ENCODE results near the gene LEF1.

Gene LEF1

GRCh38 chr4:108149588-108150380 lies 18.9 kb downstream of the LEF1 start:
- no peak for DNase-seq (ENCODE audit: low read depth in 2 of 2)

- DNase-seq (ENCODE audit: low read depth in 2 of 2), result no peak
These were observed 20.4 kb downstream of the LEF1 start for GRCh38 chr4:108148316-108148715.

GRCh38 chr4:108146819-108147218 lies 21.9 kb downstream of the LEF1 start:
- no peak for DNase-seq (ENCODE audit: low read depth in 2 of 2)

GRCh38 chr4:108146336-108146735 lies 22.4 kb downstream of the LEF1 start:
- DNase-seq (ENCODE audit: low read depth in 2 of 2), result no peak

GRCh38 chr4:108144451-108144850 lies 24.3 kb downstream of the LEF1 start:
- DNase-seq (ENCODE audit: low read depth in 2 of 2), result no peak

GRCh38 chr4:108143515-108143914 lies 25.2 kb downstream of the LEF1 start:
- no peak for DNase-seq (ENCODE audit: low read depth in 2 of 2)

DNA sequence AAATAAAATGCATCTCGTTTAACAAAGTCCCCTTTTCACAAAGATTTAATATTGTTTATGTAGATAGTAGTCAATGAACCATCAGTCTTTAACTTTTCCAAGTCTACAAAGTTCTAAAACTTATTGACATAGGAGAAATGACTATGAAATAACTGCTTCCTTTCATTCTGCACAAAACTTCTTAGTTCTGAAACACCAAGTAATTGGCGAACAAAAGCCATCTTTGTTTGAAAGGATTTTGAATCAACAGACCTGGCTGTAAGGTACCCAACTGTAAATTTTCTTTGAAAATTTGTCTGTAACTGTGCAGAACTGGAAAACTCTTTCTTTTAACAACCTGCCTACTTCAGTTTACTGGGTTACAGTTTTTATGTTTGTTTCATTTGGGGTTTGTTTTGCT lies 25.9 kb downstream of the LEF1 start:
- DNase-seq (ENCODE audit: low read depth in 2 of 2), result no peak

DNA sequence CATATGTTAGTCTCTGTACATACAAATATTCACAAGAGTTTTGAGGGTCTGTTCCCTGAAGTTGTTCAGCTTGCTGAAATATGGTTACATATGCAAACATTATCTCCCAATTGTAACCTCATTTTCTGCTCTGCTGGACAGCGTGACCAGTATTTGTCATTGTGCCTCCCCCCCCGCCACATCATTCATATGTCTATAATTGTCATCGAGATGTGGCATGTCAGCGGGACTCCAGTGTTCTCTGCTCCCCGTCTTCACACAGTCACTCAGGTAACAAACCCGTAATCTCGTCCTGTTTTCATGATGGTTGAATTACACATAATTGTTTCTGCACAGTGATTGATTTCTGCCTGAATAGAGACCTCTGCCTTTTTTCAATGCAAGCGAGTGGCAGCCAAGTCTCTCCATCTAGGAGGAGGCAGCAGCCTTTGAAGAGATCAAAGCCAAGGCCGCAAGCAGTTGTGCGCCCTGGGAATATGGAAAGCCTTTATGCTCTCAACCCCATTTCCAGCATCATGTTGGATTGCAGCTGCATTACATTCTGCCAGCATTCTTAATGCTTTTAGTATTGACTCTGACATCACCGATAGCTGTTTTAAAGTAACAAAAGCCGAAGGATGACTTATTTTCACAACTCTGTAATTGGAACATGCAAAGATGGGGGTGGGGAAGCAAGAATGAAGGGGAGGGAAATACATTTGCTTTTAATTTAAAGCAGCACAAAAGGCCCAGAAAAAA lies 27.4 kb downstream of the LEF1 start:
- no peak for DNase-seq (ENCODE audit: low read depth in 2 of 2)

GRCh38 chr4:108140328-108140727 lies 28.4 kb downstream of the LEF1 start:
- DNase-seq (ENCODE audit: low read depth in 2 of 2), result no peak

- DNase-seq (ENCODE audit: low read depth in 2 of 2), result no peak
These were observed 29.6 kb downstream of the LEF1 start for GRCh38 chr4:108139089-108139488.

DNA sequence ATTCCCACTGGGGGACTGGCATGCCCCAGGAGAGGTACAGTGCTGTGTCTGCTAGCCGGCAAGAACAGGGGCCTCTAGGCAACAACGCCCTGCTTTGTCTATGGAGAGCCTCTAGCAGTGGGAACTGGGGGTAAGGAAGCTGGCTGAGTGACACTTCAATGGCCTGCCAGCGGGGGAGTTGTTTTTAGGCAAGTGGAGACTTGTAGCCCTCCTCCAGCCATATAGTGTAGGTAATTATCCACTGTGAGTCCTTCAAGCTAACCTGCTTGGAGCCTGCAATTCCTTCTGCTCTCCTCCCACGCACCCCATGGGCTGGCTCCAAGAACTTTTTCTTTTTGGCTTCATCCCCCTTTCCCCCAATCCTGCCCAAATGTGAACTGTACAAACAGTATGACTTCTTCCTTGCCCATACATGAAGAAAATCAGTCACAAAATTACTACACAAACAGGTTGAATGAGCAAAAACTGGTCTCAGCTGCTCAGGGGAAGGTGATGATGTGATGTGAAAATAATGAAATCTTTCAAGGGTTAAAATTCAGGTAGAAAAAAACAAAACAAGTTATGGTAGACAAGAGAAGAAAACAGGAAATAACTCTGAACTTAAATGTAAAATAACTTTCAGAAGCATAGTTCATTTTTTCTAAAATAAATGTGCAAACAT lies 33.1 kb downstream of the LEF1 start:
- DNase-seq (ENCODE audit: low read depth in 2 of 2), result no peak

- DNase-seq (ENCODE audit: low read depth in 2 of 2), result no peak
These were observed 37.8 kb downstream of the LEF1 start for GRCh38 chr4:108130955-108131354.

DNA sequence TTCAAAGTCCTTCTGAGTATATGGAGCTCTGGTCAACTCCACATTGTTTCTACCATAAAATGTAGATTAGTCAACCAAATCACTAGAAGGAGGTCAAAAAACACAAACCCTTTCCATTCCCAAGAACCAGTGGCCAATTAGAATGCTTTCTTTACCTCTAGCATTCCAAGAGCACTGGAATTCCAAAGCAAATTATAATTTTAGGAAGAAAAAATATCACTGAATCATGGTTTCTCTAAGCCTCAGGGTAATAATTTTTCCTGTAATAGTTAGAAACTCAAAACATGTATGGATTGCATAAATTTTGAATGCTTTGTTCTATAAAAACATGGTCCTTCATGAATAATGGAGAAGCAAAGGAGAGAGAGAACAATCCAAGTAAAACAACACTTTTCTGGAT lies 39.5 kb downstream of the LEF1 start:
- DNase-seq (ENCODE audit: low read depth in 2 of 2), result no peak

DNA sequence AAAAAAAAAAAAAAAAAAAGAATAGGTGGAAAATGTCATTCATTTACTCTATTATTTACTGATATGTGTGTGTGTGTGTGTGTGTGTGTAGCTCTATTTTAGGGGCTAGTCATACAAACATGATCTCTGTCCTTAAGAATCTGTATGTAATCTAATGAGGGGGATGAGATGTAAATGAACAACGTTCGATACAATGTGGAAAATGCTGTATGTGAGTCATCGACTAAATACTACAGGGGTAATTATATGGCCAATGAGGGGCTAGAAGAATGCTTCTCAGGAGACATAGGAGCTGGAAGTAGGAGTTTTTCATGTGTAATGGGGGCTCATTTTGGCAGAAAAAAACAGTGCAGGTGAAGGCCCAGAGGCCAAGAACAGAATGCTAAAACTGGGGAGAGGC lies 41.9 kb downstream of the LEF1 start:
- no peak for DNase-seq (ENCODE audit: low read depth in 2 of 2)

- DNase-seq (ENCODE audit: low read depth in 2 of 2), result no peak
These were observed 47.9 kb downstream of the LEF1 start for GRCh38 chr4:108120789-108121188.

DNA sequence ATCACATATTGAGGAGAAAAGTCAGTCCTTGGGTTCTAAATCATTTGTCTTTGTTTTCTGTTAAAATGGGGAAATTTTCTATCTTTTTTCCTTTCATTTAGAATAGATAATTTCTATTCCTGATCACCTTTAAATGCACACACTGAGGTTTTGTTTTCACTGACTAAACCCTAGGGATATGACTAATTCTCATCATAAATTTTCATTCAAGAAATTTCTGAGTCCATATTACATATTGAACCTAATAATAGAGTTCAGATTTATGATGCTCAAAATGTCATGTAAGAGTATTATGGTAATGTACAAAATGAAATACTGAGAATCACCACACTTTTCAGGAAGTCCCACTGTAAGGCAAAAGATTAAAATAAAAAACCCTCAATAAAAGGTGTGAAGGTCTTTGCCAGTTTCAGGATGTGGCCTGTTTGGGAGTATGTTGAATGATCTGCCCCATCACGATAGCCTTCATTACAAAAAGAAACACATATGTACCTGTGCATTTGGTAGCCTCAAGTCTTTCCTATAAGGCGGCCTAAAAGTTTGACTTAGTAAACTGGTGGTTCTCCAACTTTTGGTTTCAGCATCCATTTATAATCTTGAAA lies 49.4 kb downstream of the LEF1 start:
- DNase-seq (ENCODE audit: low read depth in 2 of 2), result no peak

- DNase-seq (ENCODE audit: low read depth in 2 of 2), result no peak
These were observed 50.2 kb downstream of the LEF1 start for GRCh38 chr4:108118505-108118904.

- no peak for DNase-seq (ENCODE audit: low read depth in 2 of 2)
These were observed 51.1 kb downstream of the LEF1 start for GRCh38 chr4:108117418-108118182.

- DNase-seq (ENCODE audit: low read depth in 2 of 2), result no peak
These were observed 52.1 kb downstream of the LEF1 start for GRCh38 chr4:108116423-108117168.

GRCh38 chr4:108115168-108115526 lies 53.6 kb downstream of the LEF1 start:
- DNase-seq (ENCODE audit: low read depth in 2 of 2), result no peak

- DNase-seq (ENCODE audit: low read depth in 2 of 2), result no peak
These were observed 54.2 kb downstream of the LEF1 start for GRCh38 chr4:108114503-108114902.
